Neural progenitor cell (in vitro differentiated cells): ENCODE results near the gene CCT8L2.
"Not testable (repeated sequence)": the region's sequence is repeated elsewhere in the genome, so short reads cannot be mapped to it uniquely, and the experiment has no call there.

ENCODE experiments used
- CTCF ChIP-seq: fragments of 200-600 bp; sonication (generic); IDR thresholded peaks from 2 replicates; pipeline ENCODE4 v1.5.1; 2017; ENCODE audit warnings: antibody characterized with exemption, mild to moderate bottlenecking
- EZH2 ChIP-seq: fragments of 200-600 bp; sonication (generic); IDR thresholded peaks from 2 replicates; pipeline ENCODE4 v1.6.1; 2017; ENCODE audit warnings: antibody characterized with exemption, mild to moderate bottlenecking, moderate library complexity
- EZH2phosphoT487 ChIP-seq: fragments of 200-600 bp; sonication (generic); IDR thresholded peaks from 2 replicates; pipeline ENCODE4 v1.6.1; 2017; ENCODE audit warnings: antibody characterized with exemption

- not testable (repeated sequence) for TF ChIP-seq EZH2, CTCF, EZH2phosphoT487
Measured at GRCh38 chr22:16616390-16616938, 23.9 kb upstream of the CCT8L2 start.
